Right ventricle myocardium superior (tissue), 1 donor: ENCODE data around the gene SLC22A2. TPM values are rescaled to one million over a fixed set of nuclear protein-coding genes. Genes with fewer than 3 reads are reported as not detected.

Experiments used
- ATAC-seq: fragments of 200-7000 bp; cut with Tn5 transposase; one replicate; pipeline ENCODE4 v1.9.1; 2020; ENCODE audit warnings: mild to moderate bottlenecking; ENCODE audit not compliant: poor library complexity
- DNase-seq: peaks from one replicate; pipeline ENCODE4 v3.0.0-alpha.2; 2020
- intact Hi-C: fragments of 100-400 bp; cut with DNase I; formaldehyde crosslinking; loops from one replicate; pipeline ENCODE4 v1.11.2; 2022
- total RNA-seq: library from RNA; stranded (reverse); fragmentation: NEBNext Ultra II Directional; extraction: Animal tissue kit (Norgen Biotek cat#: 25700); gene quantifications from one replicate; pipeline ENCODE4 v1.2.1, GENCODE V29; 2021
- donor health status: DM: no; HTN: yes; CAD: no; lungs with severe emphysema.

The SLC22A2 gene
- total RNA-seq, 1 donor from 2014 or later: not detected

- no peak for ATAC-seq
- DNase-seq: no peak
- intact Hi-C loops: no loop called here
Observed at GRCh38 chr6:160275511-160276003, 16.9 kb upstream of the SLC22A2 start.

DNA sequence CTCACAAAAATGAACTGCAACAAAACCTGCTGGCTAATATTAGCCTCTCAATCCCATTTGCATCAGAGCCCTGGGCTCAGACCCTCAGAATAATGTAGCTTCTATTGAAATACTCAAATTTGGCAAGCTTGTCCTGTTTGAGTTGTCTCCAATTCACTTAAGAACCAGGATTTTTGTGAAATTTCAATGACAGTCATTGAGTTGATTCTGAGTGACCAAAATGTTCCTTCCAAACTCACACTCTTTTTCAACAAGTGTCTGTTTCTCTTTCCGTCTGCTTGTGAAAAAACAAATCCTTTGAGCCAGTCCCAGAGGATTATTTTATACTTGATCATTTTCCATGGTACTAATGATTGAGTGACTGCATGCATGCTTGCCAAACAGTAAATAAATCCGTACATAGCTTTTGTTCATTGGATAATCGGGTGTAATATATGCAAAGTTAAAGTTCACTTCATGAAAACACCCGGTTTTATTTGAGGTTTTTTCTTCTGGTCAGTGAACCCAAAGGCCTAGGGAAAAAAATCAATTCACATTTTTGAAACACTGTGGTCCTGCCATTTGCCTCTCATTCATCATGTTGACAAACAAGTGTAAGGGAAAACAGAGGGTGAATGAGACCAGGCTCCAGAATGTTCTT, 16.4 kb upstream of the SLC22A2 start:
- ATAC-seq (no peak), DNase-seq (no peak)
- intact Hi-C loops: no loop called here

- DNase-seq: no peak
- ATAC-seq: no peak
- intact Hi-C loops: no loop called here
Observed at GRCh38 chr6:160273750-160274149, 15.1 kb upstream of the SLC22A2 start.

DNA sequence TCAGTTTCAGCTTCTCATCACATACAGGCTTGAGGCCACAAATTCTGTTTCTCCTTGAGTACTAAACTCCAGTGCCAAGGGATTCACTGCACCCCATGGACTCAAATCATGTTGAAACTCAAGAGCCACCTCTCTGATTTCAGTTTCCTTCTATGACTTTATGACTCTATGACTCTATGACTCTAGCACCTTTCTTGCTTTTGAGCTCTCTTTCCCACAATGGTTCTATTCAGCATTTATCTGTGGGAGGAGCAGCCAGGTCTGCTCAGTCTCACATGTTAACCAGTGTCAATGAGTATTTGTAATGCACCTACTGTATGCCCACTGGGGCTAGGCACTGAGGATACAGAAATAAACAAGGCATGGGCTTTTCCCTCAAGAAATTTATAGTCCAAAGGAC, 14.6 kb upstream of the SLC22A2 start:
- ATAC-seq: no peak
- intact Hi-C loops: no loop called here
- no peak for DNase-seq

DNA sequence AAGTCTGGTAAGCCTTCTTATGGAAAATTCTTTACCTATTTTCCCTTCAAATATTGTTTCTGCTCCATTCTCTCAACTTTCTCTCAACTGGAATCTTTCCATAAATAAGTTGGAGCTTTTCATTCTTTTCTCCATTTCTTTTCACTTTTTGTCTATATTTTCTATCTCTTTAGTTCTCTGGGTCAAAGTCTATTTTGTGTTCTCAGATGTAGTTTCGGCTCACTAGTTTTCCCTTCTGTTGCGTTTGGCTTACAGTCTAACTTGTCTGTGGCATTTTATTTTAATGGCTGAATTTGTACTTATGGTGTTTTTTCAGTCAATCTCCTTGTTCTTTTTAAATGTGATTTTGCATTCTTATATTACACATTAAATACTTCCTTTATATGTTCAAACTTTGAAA, 14.1 kb upstream of the SLC22A2 start:
- ATAC-seq (no peak), DNase-seq (no peak)
- intact Hi-C loops: no loop called here

- intact Hi-C loops: no loop called here
- DNase-seq: no peak
- ATAC-seq: no peak
Observed at GRCh38 chr6:160270347-160270746, 11.7 kb upstream of the SLC22A2 start.

DNA sequence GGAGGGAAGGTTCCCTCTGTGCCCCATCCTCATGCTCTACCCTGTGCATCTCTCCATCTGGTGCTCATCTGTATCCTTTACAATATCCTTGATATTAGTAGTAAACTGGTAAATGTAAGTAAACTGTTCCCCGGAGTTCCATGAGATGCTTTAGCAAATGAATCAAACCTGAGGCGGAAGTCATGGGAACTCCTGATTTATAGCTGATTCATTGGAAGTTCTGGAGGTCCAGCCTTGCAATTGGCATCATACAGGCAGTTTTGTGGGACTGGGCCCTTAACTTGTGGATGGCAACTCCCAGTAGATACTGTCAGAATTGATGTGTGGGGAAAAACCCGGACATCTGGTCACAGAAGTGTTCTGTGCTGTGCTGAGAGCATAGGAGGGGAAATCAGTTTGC, 11.2 kb upstream of the SLC22A2 start:
- ATAC-seq: no peak
- intact Hi-C loops: no loop called here
- DNase-seq: no peak

- no peak for DNase-seq
- intact Hi-C loops: no loop called here
- ATAC-seq: no peak
Observed at GRCh38 chr6:160269023-160269521, 10.5 kb upstream of the SLC22A2 start.

- intact Hi-C loops: no loop called here
- no peak for ATAC-seq
Observed at GRCh38 chr6:160267102-160267501, 8.5 kb upstream of the SLC22A2 start.

DNA sequence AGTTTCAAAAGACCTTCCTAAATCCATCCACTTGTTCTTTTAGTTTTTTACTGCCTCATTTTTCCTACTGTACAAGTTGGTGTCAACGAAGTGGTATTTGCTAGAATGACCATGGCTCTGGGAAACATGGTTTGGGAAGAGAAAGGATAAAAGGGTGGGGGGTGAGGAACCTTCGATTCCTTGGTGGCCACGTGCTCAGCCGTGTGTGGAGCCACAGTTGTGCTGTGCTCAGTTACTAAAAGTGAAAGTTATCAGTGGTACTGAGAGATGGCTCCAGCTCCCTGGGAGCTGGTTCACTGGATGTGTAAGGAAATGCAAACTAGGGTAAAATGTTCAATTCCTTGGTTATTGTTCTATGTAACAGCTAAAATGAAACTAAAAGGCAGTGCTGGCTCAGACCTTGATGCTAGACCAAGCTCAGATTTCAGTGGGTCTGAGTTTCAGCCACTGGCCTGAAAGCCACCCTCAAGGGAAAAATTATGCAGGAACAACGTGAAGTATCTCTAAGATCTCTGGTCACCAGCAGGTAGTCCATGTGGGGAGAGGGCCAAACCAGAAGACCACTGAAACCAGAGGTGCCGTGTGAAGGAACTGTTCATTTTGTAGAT, 7.4 kb upstream of the SLC22A2 start:
- no peak for DNase-seq
- no peak for ATAC-seq
- intact Hi-C loops: no loop called here

More at GRCh38 chr6:160267102-160267501, 8.5 kb upstream of the SLC22A2 start:
- DNase-seq: no peak

- DNase-seq (no peak), ATAC-seq (no peak)
- intact Hi-C loops: no loop called here
Observed at GRCh38 chr6:160264061-160264612, 5.5 kb upstream of the SLC22A2 start.

GRCh38 chr6:160263196-160263939, 4.7 kb upstream of the SLC22A2 start:
- no peak for ATAC-seq
- intact Hi-C loops: no loop called here

DNA sequence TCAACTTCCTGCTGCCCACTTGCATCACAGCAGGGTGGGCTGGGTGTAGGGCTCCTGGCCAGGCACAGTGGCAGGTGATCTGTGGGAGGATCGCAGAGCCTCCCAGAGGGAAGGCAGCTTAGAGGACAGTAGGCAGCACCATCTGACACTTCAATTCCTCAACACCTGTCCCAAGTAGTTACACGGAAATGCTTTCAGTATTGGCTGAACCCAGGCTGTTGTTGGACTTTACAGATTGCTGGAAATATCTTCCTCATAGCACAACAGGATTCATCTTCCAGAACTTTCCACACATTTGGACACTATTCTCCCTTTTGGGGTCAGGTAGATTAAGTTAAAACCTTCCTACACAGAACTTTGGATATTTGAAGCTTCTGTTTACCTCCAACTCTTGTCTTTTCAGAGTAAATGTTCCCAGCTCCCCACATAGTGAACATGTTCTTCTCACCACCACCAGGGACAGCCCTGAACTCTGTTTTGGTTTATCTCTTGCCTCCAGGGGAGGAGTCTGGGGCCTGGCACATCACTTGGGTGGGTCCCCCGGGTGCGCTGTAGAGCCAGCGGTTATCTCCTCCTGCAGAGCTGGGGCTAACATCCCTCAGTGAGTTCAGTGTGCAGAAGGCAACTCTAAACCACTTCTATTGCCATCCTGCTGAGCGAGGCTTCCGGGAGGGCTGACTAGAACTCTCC, 3.5 kb upstream of the SLC22A2 start:
- DNase-seq (no peak), ATAC-seq (no peak)
- intact Hi-C loops: no loop called here

More at GRCh38 chr6:160263196-160263939, 4.7 kb upstream of the SLC22A2 start:
- DNase-seq: no peak

GRCh38 chr6:160260803-160261450, 2.3 kb upstream of the SLC22A2 start:
- intact Hi-C loops: no loop called here
- ATAC-seq (no peak), DNase-seq (no peak)

DNA sequence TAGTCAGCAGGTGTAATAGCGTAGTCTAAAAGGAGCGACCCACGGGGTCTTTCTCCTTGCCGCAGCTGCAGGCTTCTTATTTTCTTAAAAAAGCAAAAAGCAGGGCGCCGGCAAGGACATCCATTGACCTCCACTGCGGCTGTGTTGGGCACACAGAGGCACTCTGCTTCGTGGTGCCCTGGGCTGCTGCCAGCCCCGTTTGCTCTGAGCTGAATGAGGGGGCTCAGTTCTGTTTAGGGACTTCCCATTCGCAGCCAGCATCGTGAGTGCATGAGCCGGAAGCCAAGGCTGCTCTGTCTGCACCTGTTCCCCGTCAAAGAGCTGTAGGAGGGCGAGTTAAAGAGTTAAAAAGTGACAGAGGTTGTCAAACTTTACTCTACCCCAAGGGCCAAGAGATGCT, 1.7 kb upstream of the SLC22A2 start:
- ATAC-seq (no peak), DNase-seq (no peak)
- intact Hi-C loops: no loop called here

DNA sequence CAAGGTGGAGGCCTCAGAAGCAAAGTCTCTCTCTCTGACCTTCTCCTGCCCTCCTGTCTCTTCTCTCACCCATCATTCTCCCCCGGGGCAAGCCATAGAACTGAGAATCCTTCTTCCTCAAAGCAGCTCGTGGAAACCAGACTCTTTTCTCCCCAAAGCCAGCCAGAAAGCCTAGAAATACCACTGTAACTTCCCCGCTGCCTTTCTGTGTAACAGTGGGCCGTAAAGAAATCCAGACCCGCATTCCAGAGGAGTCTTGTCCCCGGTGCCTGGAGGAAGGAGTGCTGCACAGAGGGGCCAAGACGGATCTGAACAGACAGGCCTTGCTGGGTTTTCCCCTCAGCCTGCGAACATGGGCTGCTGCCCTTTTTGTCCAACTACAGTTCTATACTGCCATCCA, 977 bp upstream of the SLC22A2 start:
- no peak for ATAC-seq
- intact Hi-C loops: no loop called here
- DNase-seq: no peak

GRCh38 chr6:160259143-160259425, 463 bp upstream of the SLC22A2 start:
- no peak for ATAC-seq
- no peak for DNase-seq

GRCh38 chr6:160256445-160256844, 2.2 kb downstream of the SLC22A2 start:
- intact Hi-C loops: no loop called here
- DNase-seq: no peak
- ATAC-seq: no peak

More at GRCh38 chr6:160259143-160259425, 463 bp upstream of the SLC22A2 start:
- intact Hi-C loops: no loop called here
